Thyroid gland (tissue), 4 donors: Measurements from ENCODE around the gene NAXE. TPM values are rescaled to one million over a fixed set of nuclear protein-coding genes. Genes with fewer than 3 reads are reported as not detected.

ENCODE experiments used
- DNase-seq, 2 donors: peaks; one replicate each; pipeline ENCODE4 v3.0.0-alpha.2; 2019
- H3K27ac ChIP-seq, 3 donors: fragments of 200-600 bp; sonication (generic); 1 replicate in 2 of 3; 2 replicates in 1 of 3; pipeline ENCODE4 v1.5.1; 2016 to 2019; ENCODE audit warnings: mild to moderate bottlenecking in 1 of 3, moderate library complexity in 1 of 3
- H3K27me3 ChIP-seq: fragments of 200-600 bp; sonication (generic); one replicate; pipeline ENCODE4 v1.5.1; 2019
- H3K36me3 ChIP-seq, 2 donors: fragments of 200-600 bp; sonication (generic); one replicate each; pipeline ENCODE4 v1.5.1; 2016 to 2019
- H3K4me1 ChIP-seq, 2 donors: fragments of 200-600 bp; sonication (generic); one replicate each; pipeline ENCODE4 v1.5.1; 2017 to 2019
- H3K4me3 ChIP-seq, 3 donors: fragments of 200-600 bp; sonication (generic); replicated peaks in 1 of 3; 1 replicate in 2 of 3; 2 replicates in 1 of 3; pipeline ENCODE4 v1.5.1; 2016; ENCODE audit warnings: mild to moderate bottlenecking in 1 of 3
- H3K9me3 ChIP-seq: fragments of 200-600 bp; sonication (generic); one replicate; pipeline ENCODE4 v1.5.1; 2017
- POLR2A ChIP-seq, 2 donors: fragments of 450-650 bp; IDR thresholded peaks; one replicate each; pipeline ENCODE4 v1.6.1; 2017; ENCODE audit warnings: antibody characterized with exemption in 2 of 2, mild to moderate bottlenecking in 2 of 2, moderate library complexity in 1 of 2
- WGBS, 2 donors: methylation state at CpG; one replicate each; pipeline ENCODE4 v1.1.5; 2017; 5-methylcytosine and 5-hydroxymethylcytosine counted together
- intact Hi-C: fragments of 100-400 bp; cut with DNase I; formaldehyde crosslinking; loops from one replicate; pipeline ENCODE4 v1.15.1; 2023
- total RNA-seq, 4 donors: library from RNA; depleted of rRNA; stranded (reverse); fragments of >200 nt; gene quantifications; one replicate each; pipeline ENCODE4 v1.2.3, GENCODE V29; 2016
- TF ChIP-seq, protein P1 (sequence below), 6 experiments: fragments of 200-600 bp in 3 of 6; fragments of 450-650 bp in 3 of 6; sonication (generic) in 3 of 6; IDR thresholded peaks; one replicate each; pipeline ENCODE4 v1.5.1; 2016 to 2019; ENCODE audit warnings: antibody characterized with exemption in 6 of 6, mild to moderate bottlenecking in 2 of 6, inconsistent platforms in 1 of 6, moderate library complexity in 1 of 6

Gene NAXE
- total RNA-seq, 4 donors from 2014 or later: 69.1 to 176 (median 117) TPM

DNA sequence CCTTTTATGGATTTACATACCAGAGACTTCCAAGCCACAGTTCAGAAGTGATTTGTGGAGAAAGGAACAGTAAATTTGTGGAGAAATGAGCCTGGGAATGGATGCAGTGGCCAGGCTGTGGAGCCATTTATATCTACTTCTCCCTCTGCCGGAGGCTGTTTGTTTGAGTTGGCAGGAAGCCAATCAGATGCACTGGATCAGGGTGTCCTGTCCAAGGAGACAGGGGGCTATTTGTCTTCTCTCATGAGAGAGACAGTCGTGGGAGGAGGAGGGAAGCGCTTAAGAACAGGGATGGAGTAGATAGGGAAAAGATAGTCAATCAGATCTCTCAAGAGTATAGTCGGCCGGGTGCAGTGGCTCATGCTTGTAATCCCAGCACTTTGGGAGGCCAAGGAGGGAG is 24.9 kb downstream of the NAXE start:
- peak overlapping the region in 1 of 3 donors; percentile 27 for H3K27ac ChIP-seq
- no peak for TF ChIP-seq POLR2A (IDR thresholded peaks at IDR 0.05)
- TF ChIP-seq, protein P1, sequence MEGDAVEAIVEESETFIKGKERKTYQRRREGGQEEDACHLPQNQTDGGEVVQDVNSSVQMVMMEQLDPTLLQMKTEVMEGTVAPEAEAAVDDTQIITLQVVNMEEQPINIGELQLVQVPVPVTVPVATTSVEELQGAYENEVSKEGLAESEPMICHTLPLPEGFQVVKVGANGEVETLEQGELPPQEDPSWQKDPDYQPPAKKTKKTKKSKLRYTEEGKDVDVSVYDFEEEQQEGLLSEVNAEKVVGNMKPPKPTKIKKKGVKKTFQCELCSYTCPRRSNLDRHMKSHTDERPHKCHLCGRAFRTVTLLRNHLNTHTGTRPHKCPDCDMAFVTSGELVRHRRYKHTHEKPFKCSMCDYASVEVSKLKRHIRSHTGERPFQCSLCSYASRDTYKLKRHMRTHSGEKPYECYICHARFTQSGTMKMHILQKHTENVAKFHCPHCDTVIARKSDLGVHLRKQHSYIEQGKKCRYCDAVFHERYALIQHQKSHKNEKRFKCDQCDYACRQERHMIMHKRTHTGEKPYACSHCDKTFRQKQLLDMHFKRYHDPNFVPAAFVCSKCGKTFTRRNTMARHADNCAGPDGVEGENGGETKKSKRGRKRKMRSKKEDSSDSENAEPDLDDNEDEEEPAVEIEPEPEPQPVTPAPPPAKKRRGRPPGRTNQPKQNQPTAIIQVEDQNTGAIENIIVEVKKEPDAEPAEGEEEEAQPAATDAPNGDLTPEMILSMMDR (IDR thresholded peaks at IDR 0.05): no peak
- H3K27me3 ChIP-seq: no peaks in the 10 kb centered on the region
- H3K36me3 ChIP-seq: no peaks in the 10 kb centered on the region
- no peaks in the 10 kb centered on the region for H3K4me1 ChIP-seq
- H3K4me3 ChIP-seq: no peak overlapping the region
- WGBS, 2 donors: 5% methylated on average over 5 of the region's 5 CpGs
- intact Hi-C loops: no loop called here
- DNase-seq: no peak
- no peaks in the 10 kb centered on the region for H3K9me3 ChIP-seq

DNA sequence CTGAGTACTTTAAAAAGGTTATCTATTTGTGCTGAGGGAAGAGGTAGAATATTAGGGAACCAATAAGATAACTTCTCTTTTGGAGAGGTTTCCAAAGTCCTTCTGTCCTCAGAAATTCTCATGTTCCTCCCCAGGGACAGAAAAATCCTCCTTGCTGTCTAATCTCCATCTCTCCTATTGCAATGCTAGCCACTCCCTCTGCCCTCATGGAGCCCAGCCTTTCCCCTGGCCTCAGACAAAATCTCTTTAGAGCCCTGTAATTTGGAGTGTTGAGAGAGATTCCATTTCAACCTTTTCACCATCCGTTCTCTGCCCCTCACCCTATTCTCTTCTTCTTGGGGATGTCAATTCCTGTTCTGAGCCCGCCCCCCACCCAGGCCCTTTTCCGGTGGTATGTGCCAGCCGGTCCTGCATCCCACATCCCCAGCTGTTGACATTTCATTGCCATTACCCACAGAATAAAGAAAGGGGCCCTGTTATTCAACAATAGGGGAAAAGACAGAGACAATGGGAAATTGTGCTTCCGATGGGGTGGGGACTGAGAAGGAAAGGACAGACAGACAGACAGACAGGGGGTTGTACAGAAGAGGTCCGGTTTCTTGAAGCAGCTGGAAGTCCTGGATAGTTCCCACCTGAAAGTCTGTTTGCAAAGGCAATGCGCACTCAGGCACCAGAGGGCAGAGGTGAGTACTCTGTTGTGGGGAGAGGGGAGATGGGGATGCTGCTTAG is 27.4 kb downstream of the NAXE start, which contains the start of gene HAPLN2:
HAPLN2 (plus strand) TSS at position 563 of the 729 bp plus-strand sequence. CDS start 4,076 bp downstream, outside the sequence.
- TF ChIP-seq, protein P1 (IDR thresholded peaks at IDR 0.05): peak in 2 of 6 experiments; percentile 10 to 33
- TF ChIP-seq POLR2A (IDR thresholded peaks at IDR 0.05): no peak
- intact Hi-C loops: no loop called here
- Histone ChIP-seq H3K27me3 (no peaks in the 10 kb centered on the region), H3K9me3 (no peaks in the 10 kb centered on the region), H3K4me1 (peaks cover 0 to 4% of the 10 kb centered on the region in 2 donors), H3K27ac (no peak within 1 kb of the TSS), H3K36me3 (no peaks in the 10 kb centered on the region), H3K4me3 (no peak within 1 kb of the TSS)
- 9 to 10% methylated on average over 7 of the region's 7 CpGs for WGBS, 2 donors
- peak in 1 of 2 donors; percentile 10 for DNase-seq

DNA sequence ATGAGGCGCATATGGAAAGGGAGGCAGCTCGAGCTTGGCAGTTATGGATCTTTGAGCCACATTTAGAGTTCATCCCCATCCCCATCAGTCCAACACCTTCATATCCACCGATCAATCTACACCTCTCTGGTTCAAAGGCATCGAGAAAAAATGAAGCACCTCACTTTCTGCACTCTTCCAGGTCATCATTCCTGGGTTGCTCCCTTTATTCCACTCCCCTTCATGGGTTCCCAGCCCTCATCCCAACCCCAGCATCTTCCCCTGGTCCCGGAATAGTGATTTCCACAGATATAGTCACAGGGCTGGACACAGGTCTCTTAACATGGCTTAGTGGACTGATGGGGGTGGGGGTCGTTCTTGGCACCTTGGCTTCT is 28.0 kb downstream of the NAXE start:
- Histone ChIP-seq H3K9me3 (no peaks in the 10 kb centered on the region), H3K4me3 (no peak overlapping the region), H3K27me3 (peaks cover 5% of the 10 kb centered on the region), H3K27ac (no peak overlapping the region), H3K36me3 (no peaks in the 10 kb centered on the region), H3K4me1 (peaks cover 5 to 10% of the 10 kb centered on the region in 2 donors)
- 23 to 26% methylated on average over 6 of the region's 6 CpGs for WGBS, 2 donors
- DNase-seq: no peak
- TF ChIP-seq, protein P1 (IDR thresholded peaks at IDR 0.05): no peak
- no peak for TF ChIP-seq POLR2A (IDR thresholded peaks at IDR 0.05)
- intact Hi-C loops: no loop called here

DNA sequence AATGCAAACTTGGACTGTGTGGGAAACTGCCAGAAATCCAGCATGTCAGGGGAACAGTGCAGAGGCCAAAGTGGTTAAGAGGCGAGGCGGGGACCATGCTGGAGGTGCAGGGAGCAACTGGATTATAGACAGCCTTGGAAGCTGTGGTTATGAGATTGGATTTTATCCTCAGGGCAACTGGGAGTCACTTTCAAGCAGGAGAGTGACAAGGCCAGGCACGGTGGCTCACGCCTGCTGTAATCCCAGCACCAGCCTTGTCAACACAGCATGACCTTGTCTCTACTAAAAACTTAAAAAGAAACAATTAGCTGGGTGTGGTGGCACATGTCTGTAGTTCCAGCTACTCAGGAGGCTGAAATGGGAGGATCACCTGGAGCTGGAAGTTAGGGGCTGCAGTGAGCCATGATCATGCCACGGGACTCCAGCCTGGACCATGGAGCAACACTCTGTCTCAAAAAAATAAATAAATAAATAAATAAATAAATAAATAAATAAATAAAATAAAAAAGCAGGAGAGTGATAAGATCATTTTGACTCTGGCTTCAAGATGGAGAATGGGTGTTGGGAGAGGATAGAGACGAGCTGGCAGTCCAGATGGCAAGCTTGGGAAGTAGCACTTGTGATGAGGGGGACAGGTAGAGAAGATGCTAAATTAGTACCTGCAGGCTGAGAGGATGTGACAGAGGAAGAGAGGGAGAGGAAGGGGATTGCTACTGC is 31.2 kb downstream of the NAXE start:
- H3K4me1 ChIP-seq: peaks cover 17 to 23% of the 10 kb centered on the region in 2 donors
- no peak overlapping the region for H3K4me3 ChIP-seq
- 78 to 86% methylated on average over 6 of the region's 6 CpGs for WGBS, 2 donors
- DNase-seq: no peak
- no peaks in the 10 kb centered on the region for H3K9me3 ChIP-seq
- TF ChIP-seq POLR2A (IDR thresholded peaks at IDR 0.05): no peak
- TF ChIP-seq, protein P1 (IDR thresholded peaks at IDR 0.05): no peak
- H3K27ac ChIP-seq: no peak overlapping the region
- no peaks in the 10 kb centered on the region for H3K36me3 ChIP-seq
- peaks cover 16% of the 10 kb centered on the region for H3K27me3 ChIP-seq
- intact Hi-C loops: no loop called here
